ENCODE results near the gene PAX5.

- no peak for TF ChIP-seq YY1 (IDR thresholded peaks at IDR 0.05; ENCODE audit: low read depth)
- no peak for TF ChIP-seq REST (IDR thresholded peaks at IDR 0.05; ENCODE audit: low read depth)
- TF ChIP-seq EP300 (IDR thresholded peaks at IDR 0.05; ENCODE audit: borderline replicate concordance), result no peak
- no peak for TF ChIP-seq RAD21 (IDR thresholded peaks at IDR 0.05; ENCODE audit: low read depth)
Measured at GRCh38 chr9:36881743-36882441, 152.2 kb downstream of the PAX5 start.
